ENCODE data around the gene FAM171A1.
"Not testable (repeated sequence)": the region's sequence is repeated elsewhere in the genome, so short reads cannot be mapped to it uniquely, and the experiment has no call there.

FAM171A1 gene

GRCh38 chr10:15300145-15300544, 70.9 kb downstream of the FAM171A1 start:
- H3K9me3 ChIP-seq (ENCODE audit: low read length), result no peaks in the 10 kb centered on the region
- no peak overlapping the region for H3K9ac ChIP-seq (ENCODE audit: low read length)
- no peaks in the 10 kb centered on the region for H3K27me3 ChIP-seq (ENCODE audit: control insufficient read depth in 1 of 2, insufficient read depth in 2 of 2, low read length in 2 of 2)
- H3K36me3 ChIP-seq (ENCODE audit: insufficient read depth, low read length), result no peaks in the 10 kb centered on the region
- H3K27ac ChIP-seq (ENCODE audit: low read depth, low read length), result no peak overlapping the region
- no peaks in the 10 kb centered on the region for H3K4me1 ChIP-seq (ENCODE audit: insufficient read depth, low read length)
- H3K4me3 ChIP-seq (ENCODE audit: low read depth in 1 of 2, low read length in 2 of 2), result no peak overlapping the region

GRCh38 chr10:15296701-15297100, 74.4 kb downstream of the FAM171A1 start:
- H3K27ac ChIP-seq (ENCODE audit: low read depth, low read length), result no peak overlapping the region
- H3K27me3 ChIP-seq (ENCODE audit: control insufficient read depth in 1 of 2, insufficient read depth in 2 of 2, low read length in 2 of 2), result no peaks in the 10 kb centered on the region
- H3K9ac ChIP-seq (ENCODE audit: low read length), result no peak overlapping the region

GRCh38 chr10:15295537-15296325, 75.4 kb downstream of the FAM171A1 start:
- H3K4me1 ChIP-seq (ENCODE audit: insufficient read depth, low read length), result peaks cover 10% of the 10 kb centered on the region
- H3K4me3 ChIP-seq (ENCODE audit: low read depth in 1 of 2, low read length in 2 of 2), result no peak overlapping the region
- H3K9me3 ChIP-seq (ENCODE audit: low read length), result no peaks in the 10 kb centered on the region
- H3K36me3 ChIP-seq (ENCODE audit: insufficient read depth, low read length), result no peaks in the 10 kb centered on the region
- no peak overlapping the region for H3K27ac ChIP-seq (ENCODE audit: low read depth, low read length)
- no peak overlapping the region for H3K9ac ChIP-seq (ENCODE audit: low read length)
- H3K27me3 ChIP-seq (ENCODE audit: control insufficient read depth in 1 of 2, insufficient read depth in 2 of 2, low read length in 2 of 2), result no peaks in the 10 kb centered on the region

More at GRCh38 chr10:15296701-15297100, 74.4 kb downstream of the FAM171A1 start:
- Histone ChIP-seq H3K4me1 (ENCODE audit: insufficient read depth, low read length) (peaks cover 10% of the 10 kb centered on the region), H3K36me3 (ENCODE audit: insufficient read depth, low read length) (no peaks in the 10 kb centered on the region), H3K9me3 (ENCODE audit: low read length) (no peaks in the 10 kb centered on the region), H3K4me3 (ENCODE audit: low read depth in 1 of 2, low read length in 2 of 2) (no peak overlapping the region)

GRCh38 chr10:15293862-15294842, 76.9 kb downstream of the FAM171A1 start:
- Histone ChIP-seq H3K36me3 (ENCODE audit: insufficient read depth, low read length) (no peaks in the 10 kb centered on the region), H3K9ac (ENCODE audit: low read length) (no peak overlapping the region), H3K27ac (ENCODE audit: low read depth, low read length) (no peak overlapping the region), H3K9me3 (ENCODE audit: low read length) (no peaks in the 10 kb centered on the region), H3K4me3 (ENCODE audit: low read depth in 1 of 2, low read length in 2 of 2) (no peak overlapping the region), H3K4me1 (ENCODE audit: insufficient read depth, low read length) (peaks cover 10% of the 10 kb centered on the region), H3K27me3 (ENCODE audit: control insufficient read depth in 1 of 2, insufficient read depth in 2 of 2, low read length in 2 of 2) (no peaks in the 10 kb centered on the region)

- H3K27me3 ChIP-seq (ENCODE audit: control insufficient read depth in 1 of 2, insufficient read depth in 2 of 2, low read length in 2 of 2), result no peaks in the 10 kb centered on the region
- no peak overlapping the region for H3K27ac ChIP-seq (ENCODE audit: low read depth, low read length)
- H3K9me3 ChIP-seq (ENCODE audit: low read length), result no peaks in the 10 kb centered on the region
- no peak overlapping the region for H3K9ac ChIP-seq (ENCODE audit: low read length)
- H3K36me3 ChIP-seq (ENCODE audit: insufficient read depth, low read length), result no peaks in the 10 kb centered on the region
- H3K4me1 ChIP-seq (ENCODE audit: insufficient read depth, low read length), result peaks cover 10% of the 10 kb centered on the region
- H3K4me3 ChIP-seq (ENCODE audit: low read depth in 1 of 2, low read length in 2 of 2), result no peak overlapping the region
Measured at GRCh38 chr10:15290671-15291070, 80.4 kb downstream of the FAM171A1 start.

GRCh38 chr10:15290150-15290549, 80.9 kb downstream of the FAM171A1 start:
- H3K4me1 ChIP-seq (ENCODE audit: insufficient read depth, low read length), result peaks cover 10% of the 10 kb centered on the region

GRCh38 chr10:15280974-15281373, 90.1 kb downstream of the FAM171A1 start:
- Histone ChIP-seq H3K36me3 (ENCODE audit: insufficient read depth, low read length) (no peaks in the 10 kb centered on the region), H3K4me3 (ENCODE audit: low read depth in 1 of 2, low read length in 2 of 2) (no peak overlapping the region), H3K9ac (ENCODE audit: low read length) (no peak overlapping the region), H3K9me3 (ENCODE audit: low read length) (no peaks in the 10 kb centered on the region), H3K27me3 (ENCODE audit: control insufficient read depth in 1 of 2, insufficient read depth in 2 of 2, low read length in 2 of 2) (no peaks in the 10 kb centered on the region), H3K4me1 (ENCODE audit: insufficient read depth, low read length) (no peaks in the 10 kb centered on the region), H3K27ac (ENCODE audit: low read depth, low read length) (no peak overlapping the region)

More at GRCh38 chr10:15290150-15290549, 80.9 kb downstream of the FAM171A1 start:
- H3K27me3 ChIP-seq (ENCODE audit: control insufficient read depth in 1 of 2, insufficient read depth in 2 of 2, low read length in 2 of 2), result no peaks in the 10 kb centered on the region
- H3K4me3 ChIP-seq (ENCODE audit: low read depth in 1 of 2, low read length in 2 of 2), result no peak overlapping the region
- H3K9me3 ChIP-seq (ENCODE audit: low read length), result no peaks in the 10 kb centered on the region
- H3K9ac ChIP-seq (ENCODE audit: low read length), result no peak overlapping the region
- no peaks in the 10 kb centered on the region for H3K36me3 ChIP-seq (ENCODE audit: insufficient read depth, low read length)
- H3K27ac ChIP-seq (ENCODE audit: low read depth, low read length), result no peak overlapping the region

- H3K36me3 ChIP-seq (ENCODE audit: insufficient read depth, low read length), result no peaks in the 10 kb centered on the region
- H3K9ac ChIP-seq (ENCODE audit: low read length), result no peak overlapping the region
- H3K9me3 ChIP-seq (ENCODE audit: low read length), result no peaks in the 10 kb centered on the region
- H3K4me1 ChIP-seq (ENCODE audit: insufficient read depth, low read length), result no peaks in the 10 kb centered on the region
- no peak overlapping the region for H3K27ac ChIP-seq (ENCODE audit: low read depth, low read length)
- no peak overlapping the region for H3K4me3 ChIP-seq (ENCODE audit: low read depth in 1 of 2, low read length in 2 of 2)
- H3K27me3 ChIP-seq (ENCODE audit: control insufficient read depth in 1 of 2, insufficient read depth in 2 of 2, low read length in 2 of 2), result no peaks in the 10 kb centered on the region
Measured at GRCh38 chr10:15280462-15280861, 90.6 kb downstream of the FAM171A1 start.

GRCh38 chr10:15279236-15279635, 91.9 kb downstream of the FAM171A1 start:
- no peak overlapping the region for H3K4me3 ChIP-seq (ENCODE audit: low read depth in 1 of 2, low read length in 2 of 2)
- no peak overlapping the region for H3K9ac ChIP-seq (ENCODE audit: low read length)
- no peaks in the 10 kb centered on the region for H3K36me3 ChIP-seq (ENCODE audit: insufficient read depth, low read length)
- no peaks in the 10 kb centered on the region for H3K9me3 ChIP-seq (ENCODE audit: low read length)
- H3K27me3 ChIP-seq (ENCODE audit: control insufficient read depth in 1 of 2, insufficient read depth in 2 of 2, low read length in 2 of 2), result no peaks in the 10 kb centered on the region
- no peak overlapping the region for H3K27ac ChIP-seq (ENCODE audit: low read depth, low read length)
- no peaks in the 10 kb centered on the region for H3K4me1 ChIP-seq (ENCODE audit: insufficient read depth, low read length)

GRCh38 chr10:15278786-15279185, 92.3 kb downstream of the FAM171A1 start:
- Histone ChIP-seq H3K36me3 (ENCODE audit: insufficient read depth, low read length) (no peaks in the 10 kb centered on the region), H3K27ac (ENCODE audit: low read depth, low read length) (no peak overlapping the region), H3K4me1 (ENCODE audit: insufficient read depth, low read length) (no peaks in the 10 kb centered on the region), H3K4me3 (ENCODE audit: low read depth in 1 of 2, low read length in 2 of 2) (no peak overlapping the region), H3K9ac (ENCODE audit: low read length) (no peak overlapping the region), H3K9me3 (ENCODE audit: low read length) (no peaks in the 10 kb centered on the region), H3K27me3 (ENCODE audit: control insufficient read depth in 1 of 2, insufficient read depth in 2 of 2, low read length in 2 of 2) (no peaks in the 10 kb centered on the region)

GRCh38 chr10:15276039-15276438, 95.0 kb downstream of the FAM171A1 start:
- not testable (repeated sequence) for H3K4me3 ChIP-seq (ENCODE audit: low read depth in 1 of 2, low read length in 2 of 2); H3K27me3 ChIP-seq (ENCODE audit: control insufficient read depth in 1 of 2, insufficient read depth in 2 of 2, low read length in 2 of 2); H3K4me1 ChIP-seq (ENCODE audit: insufficient read depth, low read length); H3K9me3 ChIP-seq (ENCODE audit: low read length); H3K9ac ChIP-seq (ENCODE audit: low read length); H3K27ac ChIP-seq (ENCODE audit: low read depth, low read length); H3K36me3 ChIP-seq (ENCODE audit: insufficient read depth, low read length)
